Natural killer cell treated with Interleukin-12 subunit alpha and Interleukin-12 subunit beta and Interleukin-15 and Interleukin-18, amount 100 ng/mL, for 72 hours (primary cell): ENCODE results near the gene RNASE8. TPM values are rescaled to one million over a fixed set of nuclear protein-coding genes. Genes with fewer than 3 reads are reported as not detected.

Experiments
- ATAC-seq, 2 donors: fragments of 150-1000 bp; cut with Tn5 transposase in 1 of 2; sonication (Bioruptor Pico), chemical (Tn5 transposase) in 1 of 2; 2 replicates each; pipeline ENCODE4 v1.10.0; 2021
- DNase-seq: peaks from one replicate; pipeline ENCODE4 v3.0.0; 2022; ENCODE audit warnings: low spot score
- H3K27ac Mint-ChIP-seq, 2 donors: 1 replicate in 1 of 2; 2 replicates in 1 of 2; pipeline ENCODE4 v1.8.0; 2022; ENCODE audit warnings: mixed read lengths in 2 of 2, mild to moderate bottlenecking in 1 of 2, moderate library complexity in 1 of 2
- H3K27me3 Mint-ChIP-seq, 2 donors: 1 replicate in 1 of 2; 2 replicates in 1 of 2; pipeline ENCODE4 v1.8.0; 2022; ENCODE audit warnings: mixed read lengths in 2 of 2
- H3K36me3 Mint-ChIP-seq: one replicate; pipeline ENCODE4 v1.8.0; 2022; ENCODE audit warnings: mixed read lengths
- H3K4me1 Mint-ChIP-seq, 2 donors: 1 replicate in 1 of 2; 2 replicates in 1 of 2; pipeline ENCODE4 v1.8.0; 2022; ENCODE audit warnings: low read depth in 2 of 2, mixed read lengths in 2 of 2, mild to moderate bottlenecking in 1 of 2
- H3K4me3 Mint-ChIP-seq: one replicate; pipeline ENCODE4 v1.8.0; 2022; ENCODE audit warnings: mixed read lengths
- H3K9me3 Mint-ChIP-seq: 2 replicates; pipeline ENCODE4 v1.8.0; 2022; ENCODE audit warnings: mixed read lengths
- total RNA-seq, 2 donors: library from RNA; stranded (reverse); gene quantifications; one replicate each; pipeline ENCODE4 v1.2.3, GENCODE V29; 2022

The RNASE8 gene
- total RNA-seq, 2 donors from 2014 or later = not detected

DNA sequence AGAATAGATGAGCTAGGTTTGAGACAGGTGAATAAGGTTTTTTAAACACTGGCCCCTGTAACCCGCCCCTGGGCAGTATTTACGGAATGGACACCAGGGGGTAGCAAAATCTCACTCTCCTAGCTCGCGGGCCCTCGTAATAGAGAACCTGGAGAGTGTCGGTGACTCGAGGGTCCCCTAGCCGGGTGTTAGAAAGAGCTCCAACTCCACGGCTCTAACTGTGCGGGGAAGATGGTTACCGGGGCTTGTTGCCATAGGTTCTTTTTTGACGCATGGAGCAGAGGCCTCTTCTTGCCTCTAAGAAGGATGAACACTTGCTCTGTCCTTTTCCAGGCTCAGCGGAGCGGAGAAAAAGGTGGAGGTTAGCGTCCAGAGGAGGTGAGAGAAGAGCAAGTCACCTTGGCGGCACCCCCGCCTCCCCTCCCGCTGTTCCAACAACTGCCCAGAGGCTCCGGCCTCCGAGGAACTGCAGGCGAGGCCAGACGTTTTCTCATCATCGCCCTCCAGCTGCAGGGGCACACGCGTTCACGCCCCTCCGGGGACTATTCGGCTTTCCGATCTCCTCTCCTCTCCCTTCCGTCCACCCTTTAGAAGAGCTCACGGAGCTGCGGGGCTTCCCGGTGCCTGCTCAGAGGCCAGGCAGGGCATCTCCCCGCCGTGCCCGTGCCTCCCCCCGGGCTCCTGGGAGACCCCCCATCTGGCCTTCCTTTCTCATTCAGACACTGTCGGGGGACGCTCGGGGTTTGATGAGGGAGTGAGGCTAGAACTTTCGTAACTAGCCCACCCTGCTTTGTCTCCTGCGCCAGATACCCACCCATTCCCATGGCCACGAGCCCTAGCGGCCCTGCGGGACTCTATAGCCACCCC, 11.1 kb downstream of the RNASE8 start:
- Mint-ChIP-seq H3K4me1 (peaks cover 25 to 36% of the 10 kb centered on the region in 2 donors), H3K4me3 (peak overlapping the region; percentile 70), H3K27ac (peak overlapping the region in 1 of 2 donors; percentile 41), H3K9me3 (no peaks in the 10 kb centered on the region), H3K27me3 (peaks cover 56 to 70% of the 10 kb centered on the region in 2 donors), H3K36me3 (no peaks in the 10 kb centered on the region)
- DNase-seq (peak; percentile 46), ATAC-seq (peak in 1 of 2 donors; percentile 63)

DNA sequence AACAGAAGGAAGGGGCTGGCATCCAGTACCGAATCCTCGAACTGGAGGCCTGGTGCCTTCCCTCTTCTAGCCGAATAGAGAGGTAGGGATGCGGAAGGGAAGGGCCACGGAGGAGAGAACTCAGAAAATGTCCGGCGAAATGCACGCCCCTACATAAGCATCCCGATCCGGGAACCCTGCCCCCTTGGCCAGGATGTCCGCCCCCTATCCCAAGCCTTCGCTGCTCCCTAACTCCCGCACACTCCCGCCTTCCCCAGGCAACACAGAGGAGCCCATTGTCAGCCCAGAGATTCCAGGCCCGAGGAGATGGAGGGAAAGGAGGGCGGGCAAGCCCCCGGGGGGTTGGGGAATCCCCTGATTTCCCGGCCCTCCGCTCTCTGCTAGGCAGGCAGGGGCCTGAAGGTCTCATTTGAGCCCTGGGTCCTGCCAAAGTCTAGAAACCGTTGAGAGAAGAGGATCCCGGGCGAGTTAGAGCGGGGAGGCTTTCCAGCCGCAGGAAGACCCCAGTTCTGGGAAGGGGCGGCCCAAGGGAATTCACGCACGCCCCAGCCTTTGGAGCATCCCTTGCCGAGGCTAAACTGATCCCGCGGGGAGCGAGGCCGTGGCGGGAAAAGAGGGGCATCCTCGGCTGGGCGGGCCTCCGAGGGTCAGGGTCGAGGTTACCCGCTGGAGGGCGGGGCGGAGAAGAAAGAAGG, 11.9 kb downstream of the RNASE8 start:
- Mint-ChIP-seq H3K27me3 (peaks cover 58 to 67% of the 10 kb centered on the region in 2 donors), H3K4me1 (peaks cover 25 to 36% of the 10 kb centered on the region in 2 donors), H3K27ac (no peak overlapping the region), H3K4me3 (peak overlapping the region; percentile 70), H3K36me3 (no peaks in the 10 kb centered on the region), H3K9me3 (no peaks in the 10 kb centered on the region)
- DNase-seq (peak; percentile 50), ATAC-seq (no peak)

DNA sequence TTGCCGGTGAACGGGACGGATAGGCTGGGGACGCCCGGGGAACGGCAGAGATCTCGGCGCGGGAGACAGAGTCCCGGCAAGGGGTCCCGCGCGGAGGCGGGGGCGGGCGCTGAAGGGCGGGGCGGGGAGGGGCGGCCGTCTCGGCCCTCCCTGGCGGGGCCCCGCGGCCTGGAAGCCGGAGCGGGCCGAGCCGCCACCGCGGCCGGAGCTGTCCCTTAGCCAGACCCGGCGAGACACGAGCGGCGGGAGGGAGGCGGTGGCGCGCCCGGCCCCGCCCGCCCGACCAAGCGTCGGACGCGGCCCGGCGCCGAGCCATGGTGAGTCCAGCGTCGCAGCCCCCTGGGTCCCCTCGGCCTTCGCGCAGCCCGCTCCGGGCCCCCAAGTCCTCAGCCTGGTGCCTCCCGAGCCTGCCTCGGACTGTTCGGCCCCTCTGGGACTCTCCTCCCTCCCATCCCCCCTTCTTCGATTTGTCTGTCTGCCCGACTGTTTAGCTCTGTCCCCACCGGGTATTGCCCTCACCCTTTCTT, 12.5 kb downstream of the RNASE8 start, which contains the start of gene ARHGEF40:
Gene ARHGEF40, plus strand, starts transcription at position 222 of the 527 bp plus-strand sequence. Its CDS starts 93 bp downstream, at position 315.
- H3K36me3 Mint-ChIP-seq = no peaks in the 10 kb centered on the region
- H3K4me3 Mint-ChIP-seq = peak within 1 kb of the TSS; percentile 87
- peaks cover 25 to 36% of the 10 kb centered on the region in 2 donors for H3K4me1 Mint-ChIP-seq
- peaks cover 56 to 65% of the 10 kb centered on the region in 2 donors for H3K27me3 Mint-ChIP-seq
- ATAC-seq = peak; percentile 48 to 60
- H3K27ac Mint-ChIP-seq = peak within 1 kb of the TSS in 1 of 2 donors; percentile 63
- no peaks in the 10 kb centered on the region for H3K9me3 Mint-ChIP-seq
- DNase-seq = peak; percentile 58

DNA sequence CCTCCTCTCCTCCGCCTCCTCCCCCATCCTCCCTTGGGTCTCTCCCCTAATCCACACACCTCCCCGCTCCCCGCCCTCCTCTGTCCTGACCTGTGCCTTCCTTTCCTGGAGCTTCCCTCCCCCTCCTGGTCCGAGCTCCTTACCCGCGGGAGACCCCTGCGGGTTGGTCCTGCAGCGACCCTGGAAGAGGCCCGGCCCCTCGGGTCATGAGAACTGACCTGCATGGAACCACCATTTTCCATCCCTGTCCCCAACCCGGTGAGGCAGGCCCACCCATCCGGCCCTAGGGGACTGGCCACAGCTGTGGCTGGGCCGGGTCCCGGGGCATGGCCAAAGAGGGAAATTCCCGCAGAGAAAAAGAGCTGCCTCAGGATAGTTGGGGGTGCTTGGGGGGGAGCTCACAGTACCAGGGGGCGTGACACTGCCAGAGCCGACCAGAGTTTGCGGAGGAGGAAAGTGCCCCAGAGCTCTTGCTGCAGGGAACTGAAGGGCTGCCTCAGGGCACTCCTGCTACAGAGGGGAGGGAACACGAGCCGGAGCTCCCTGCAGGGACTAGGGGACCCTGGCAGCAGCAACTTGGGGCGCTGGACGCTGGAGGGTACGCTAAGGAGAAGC, 13.1 kb downstream of the RNASE8 start:
- H3K27me3 Mint-ChIP-seq = peaks cover 51 to 59% of the 10 kb centered on the region in 2 donors
- no peaks in the 10 kb centered on the region for H3K9me3 Mint-ChIP-seq
- DNase-seq (peak; percentile 61), ATAC-seq (peak; percentile 18 to 30)
- peaks cover 25 to 36% of the 10 kb centered on the region in 2 donors for H3K4me1 Mint-ChIP-seq
- peak overlapping the region in 1 of 2 donors; percentile 63 for H3K27ac Mint-ChIP-seq
- no peaks in the 10 kb centered on the region for H3K36me3 Mint-ChIP-seq
- peak overlapping the region; percentile 87 for H3K4me3 Mint-ChIP-seq

DNA sequence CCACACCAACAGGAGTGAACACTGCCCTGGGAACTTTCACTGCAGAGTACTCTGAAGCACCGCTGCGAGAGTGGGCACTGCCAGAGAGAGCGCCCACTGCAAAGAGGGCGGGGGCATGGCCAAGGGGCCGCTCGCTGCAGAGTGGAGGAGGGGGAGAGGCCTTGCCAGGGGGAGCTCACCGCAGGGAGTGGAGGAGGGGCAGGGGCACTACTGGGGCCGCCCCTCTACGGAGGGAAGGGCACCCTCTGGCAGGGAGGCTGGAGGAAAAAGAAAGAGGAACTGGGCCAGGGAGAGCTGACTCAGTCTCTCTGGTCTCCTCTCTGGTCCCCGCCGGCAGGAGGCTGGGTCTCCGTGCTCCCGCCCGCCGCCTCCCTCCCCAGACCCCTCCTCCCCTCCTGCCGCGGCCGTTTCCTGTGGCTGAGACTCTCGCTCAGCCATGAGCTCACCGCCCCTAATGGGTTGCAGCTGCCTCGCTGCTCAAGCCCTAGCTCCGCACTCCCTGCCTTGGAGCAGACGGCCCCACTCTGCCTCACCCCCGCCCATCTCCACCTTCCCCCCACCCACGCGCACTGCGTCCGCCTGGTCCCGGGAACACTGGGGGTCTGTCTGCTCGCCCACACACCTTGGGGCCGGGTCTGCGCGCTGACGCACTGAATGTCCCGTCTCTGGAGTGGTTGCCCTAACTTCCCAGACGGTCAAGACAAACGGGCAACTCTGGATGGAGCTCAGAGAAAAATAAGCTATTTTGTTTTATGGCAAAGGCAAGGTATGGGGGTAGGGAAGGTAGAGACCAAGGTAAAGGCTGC, 13.8 kb downstream of the RNASE8 start:
- ATAC-seq (peak; percentile 71 to 75), DNase-seq (peak; percentile 61)
- Mint-ChIP-seq H3K9me3 (no peaks in the 10 kb centered on the region), H3K36me3 (no peaks in the 10 kb centered on the region), H3K27me3 (peaks cover 50 to 52% of the 10 kb centered on the region in 2 donors), H3K4me3 (peak overlapping the region; percentile 87), H3K4me1 (peaks cover 25 to 36% of the 10 kb centered on the region in 2 donors), H3K27ac (peak overlapping the region in 1 of 2 donors; percentile 63)

DNA sequence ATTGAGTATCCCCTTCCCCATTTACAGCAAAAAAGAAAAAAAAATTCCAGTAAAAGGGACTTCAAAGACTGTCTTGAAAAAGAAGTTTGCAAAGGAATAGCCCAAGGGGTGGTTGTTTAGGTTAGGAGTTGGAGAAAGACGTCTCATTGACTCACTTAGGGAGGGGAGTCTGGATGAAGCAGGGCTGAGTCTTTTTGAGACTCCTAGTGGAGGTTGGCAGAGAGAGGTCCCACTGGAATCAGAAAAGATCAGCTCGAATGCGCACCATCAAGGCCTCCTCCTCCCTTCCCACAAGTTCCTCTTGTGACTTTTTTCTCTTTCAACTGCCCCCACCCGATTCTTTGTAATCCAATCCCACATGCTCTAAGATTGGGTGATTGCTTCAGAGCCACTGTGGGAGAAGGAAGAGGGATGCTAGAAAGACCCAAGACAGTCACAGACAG, 14.4 kb downstream of the RNASE8 start:
- Mint-ChIP-seq H3K9me3 (no peaks in the 10 kb centered on the region), H3K27me3 (peaks cover 46 to 47% of the 10 kb centered on the region in 2 donors), H3K4me1 (peaks cover 25 to 36% of the 10 kb centered on the region in 2 donors), H3K36me3 (no peaks in the 10 kb centered on the region), H3K4me3 (peak overlapping the region; percentile 87), H3K27ac (no peak overlapping the region)
- ATAC-seq = no peak
- DNase-seq = no peak

DNA sequence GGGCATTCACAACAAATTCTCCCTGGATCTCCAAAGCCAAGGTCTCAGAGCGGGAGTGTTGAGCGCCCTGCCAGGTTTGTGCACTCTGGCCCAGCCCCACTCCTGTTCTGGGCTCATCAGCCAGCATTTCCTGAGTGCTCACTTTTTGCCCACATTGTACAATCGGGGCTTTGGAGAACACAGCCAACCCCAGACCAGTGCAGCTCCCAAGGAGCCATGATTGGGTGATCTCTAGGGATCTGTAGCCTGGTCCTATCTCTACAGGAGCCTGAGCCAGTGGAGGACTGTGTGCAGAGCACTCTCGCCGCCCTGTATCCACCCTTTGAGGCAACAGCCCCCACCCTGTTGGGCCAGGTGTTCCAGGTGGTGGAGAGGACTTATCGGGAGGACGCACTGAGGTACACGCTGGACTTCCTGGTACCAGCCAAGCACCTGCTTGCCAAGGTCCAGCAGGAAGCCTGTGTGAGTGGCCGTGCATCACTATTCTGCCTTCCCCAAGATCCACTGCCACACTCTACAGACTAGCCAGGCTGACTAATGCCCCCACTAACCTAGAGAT, 15.2 kb downstream of the RNASE8 start:
- ATAC-seq (no peak), DNase-seq (peak; percentile 49)
- H3K4me1 Mint-ChIP-seq = peaks cover 25 to 36% of the 10 kb centered on the region in 2 donors
- peaks cover 38 to 41% of the 10 kb centered on the region in 2 donors for H3K27me3 Mint-ChIP-seq
- no peak overlapping the region for H3K27ac Mint-ChIP-seq
- no peaks in the 10 kb centered on the region for H3K36me3 Mint-ChIP-seq
- H3K4me3 Mint-ChIP-seq = peak overlapping the region; percentile 42
- H3K9me3 Mint-ChIP-seq = no peaks in the 10 kb centered on the region

DNA sequence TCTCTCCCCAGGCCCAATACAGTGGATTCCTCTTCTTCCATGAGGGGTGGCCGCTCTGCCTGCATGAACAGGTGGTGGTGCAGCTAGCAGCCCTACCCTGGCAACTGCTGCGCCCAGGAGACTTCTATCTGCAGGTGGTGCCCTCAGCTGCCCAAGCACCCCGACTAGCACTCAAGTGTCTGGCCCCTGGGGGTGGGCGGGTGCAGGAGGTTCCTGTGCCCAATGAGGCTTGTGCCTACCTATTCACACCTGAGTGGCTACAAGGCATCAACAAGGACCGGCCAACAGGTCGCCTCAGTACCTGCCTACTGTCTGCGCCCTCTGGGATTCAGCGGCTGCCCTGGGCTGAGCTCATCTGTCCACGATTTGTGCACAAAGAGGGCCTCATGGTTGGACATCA, 16.3 kb downstream of the RNASE8 start:
- ATAC-seq (no peak), DNase-seq (no peak)
- Mint-ChIP-seq H3K36me3 (no peaks in the 10 kb centered on the region), H3K27ac (no peak overlapping the region), H3K4me3 (no peak overlapping the region), H3K9me3 (no peaks in the 10 kb centered on the region), H3K27me3 (peaks cover 27 to 35% of the 10 kb centered on the region in 2 donors), H3K4me1 (peaks cover 21 to 29% of the 10 kb centered on the region in 2 donors)

DNA sequence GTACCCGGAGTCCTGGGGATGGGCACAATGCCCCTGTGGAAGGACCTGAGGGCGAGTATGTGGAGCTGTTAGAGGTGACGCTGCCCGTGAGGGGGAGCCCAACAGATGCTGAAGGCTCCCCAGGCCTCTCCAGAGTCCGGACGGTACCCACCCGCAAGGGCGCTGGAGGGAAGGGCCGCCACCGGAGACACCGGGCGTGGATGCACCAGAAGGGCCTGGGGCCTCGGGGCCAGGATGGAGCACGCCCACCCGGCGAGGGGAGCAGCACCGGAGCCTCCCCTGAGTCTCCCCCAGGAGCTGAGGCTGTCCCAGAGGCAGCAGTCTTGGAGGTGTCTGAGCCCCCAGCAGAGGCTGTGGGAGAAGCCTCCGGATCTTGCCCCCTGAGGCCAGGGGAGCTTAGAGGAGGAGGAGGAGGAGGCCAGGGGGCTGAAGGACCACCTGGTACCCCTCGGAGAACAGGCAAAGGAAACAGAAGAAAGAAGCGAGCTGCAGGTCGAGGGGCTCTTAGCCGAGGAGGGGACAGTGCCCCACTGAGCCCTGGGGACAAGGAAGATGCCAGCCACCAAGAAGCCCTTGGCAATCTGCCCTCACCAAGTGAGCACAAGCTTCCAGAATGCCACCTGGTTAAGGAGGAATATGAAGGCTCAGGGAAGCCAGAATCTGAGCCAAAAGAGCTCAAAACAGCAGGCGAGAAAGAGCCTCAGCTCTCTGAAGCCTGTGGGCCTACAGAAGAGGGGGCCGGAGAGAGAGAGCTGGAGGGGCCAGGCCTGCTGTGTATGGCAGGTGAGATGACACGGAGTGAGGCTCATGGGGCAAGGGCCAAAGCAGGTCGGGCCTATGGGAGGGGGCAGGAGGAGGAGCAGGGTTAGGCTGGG, 17.0 kb downstream of the RNASE8 start:
- no peak overlapping the region for H3K4me3 Mint-ChIP-seq
- H3K27ac Mint-ChIP-seq = no peak overlapping the region
- peak; percentile 49 for DNase-seq
- H3K27me3 Mint-ChIP-seq = peaks cover 20 to 28% of the 10 kb centered on the region in 2 donors
- peaks cover 14 to 22% of the 10 kb centered on the region in 2 donors for H3K4me1 Mint-ChIP-seq
- no peaks in the 10 kb centered on the region for H3K9me3 Mint-ChIP-seq
- no peaks in the 10 kb centered on the region for H3K36me3 Mint-ChIP-seq
- no peak for ATAC-seq

DNA sequence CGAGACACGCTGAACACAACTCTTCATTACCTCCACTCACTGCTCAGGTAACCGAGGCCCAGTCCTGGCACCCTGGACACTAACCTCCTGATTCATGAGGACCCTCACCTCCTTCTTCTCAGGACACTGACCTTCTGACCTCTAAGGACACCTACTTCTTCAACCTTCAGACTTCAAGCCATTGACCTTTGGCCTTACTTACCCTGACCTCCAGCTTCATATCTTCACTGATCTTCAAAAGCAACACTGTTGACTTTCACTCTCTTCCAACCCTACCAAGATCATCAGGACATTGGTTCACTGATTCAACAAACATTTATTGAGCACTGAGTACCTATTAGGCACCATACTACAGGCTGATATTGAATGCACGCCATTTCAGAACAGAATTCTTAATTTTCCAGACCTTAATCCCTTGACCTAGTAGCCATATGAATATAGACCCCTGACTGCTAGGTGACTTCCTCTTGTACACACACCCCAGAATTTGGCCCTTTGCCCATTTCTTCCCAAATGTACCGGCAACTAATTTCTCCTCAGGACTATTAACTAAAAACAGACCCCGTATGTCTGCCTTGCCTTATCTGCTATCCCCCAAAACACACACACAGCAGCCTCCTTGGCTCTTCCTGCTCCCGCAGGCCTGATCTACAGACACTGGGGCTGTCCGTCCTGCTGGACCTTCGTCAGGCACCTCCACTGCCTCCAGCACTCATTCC, 18.3 kb downstream of the RNASE8 start:
- H3K27me3 Mint-ChIP-seq = peaks cover 20 to 23% of the 10 kb centered on the region in 2 donors
- ATAC-seq = no peak
- no peaks in the 10 kb centered on the region for H3K9me3 Mint-ChIP-seq
- no peaks in the 10 kb centered on the region for H3K36me3 Mint-ChIP-seq
- peaks cover 12 to 16% of the 10 kb centered on the region in 2 donors for H3K4me1 Mint-ChIP-seq
- no peak overlapping the region for H3K4me3 Mint-ChIP-seq
- no peak overlapping the region for H3K27ac Mint-ChIP-seq
- no peak for DNase-seq

DNA sequence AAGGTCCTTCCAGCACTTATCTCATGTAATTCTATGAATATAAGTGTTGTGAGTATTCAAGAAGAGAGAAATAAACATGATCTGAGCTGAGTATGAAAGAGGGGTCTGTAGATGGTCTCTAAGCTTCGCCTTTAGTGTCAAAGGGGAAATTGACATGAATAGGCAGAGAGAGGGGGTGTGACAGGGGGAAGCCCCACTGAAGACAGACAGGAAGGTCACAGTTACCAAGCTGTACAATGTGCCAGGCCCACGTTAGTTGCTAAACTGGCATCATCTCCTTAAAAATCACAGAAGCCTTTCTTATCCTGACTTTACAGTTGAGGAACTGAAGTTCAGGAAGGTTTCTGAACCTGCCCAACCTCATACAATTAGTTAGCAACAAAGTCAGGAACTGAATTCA, 20.1 kb downstream of the RNASE8 start:
- no peak for ATAC-seq
- H3K36me3 Mint-ChIP-seq = no peaks in the 10 kb centered on the region

More for the DNA sequence above, 20.1 kb downstream of the RNASE8 start:
- H3K4me3 Mint-ChIP-seq = no peak overlapping the region
- no peaks in the 10 kb centered on the region for H3K9me3 Mint-ChIP-seq
- H3K27me3 Mint-ChIP-seq = peaks cover 10 to 11% of the 10 kb centered on the region in 2 donors
- H3K27ac Mint-ChIP-seq = no peak overlapping the region
- H3K4me1 Mint-ChIP-seq = no peaks in the 10 kb centered on the region
- DNase-seq = peak; percentile 38
